ENCODE results near the gene FLYWCH2.

The FLYWCH2 gene

DNA sequence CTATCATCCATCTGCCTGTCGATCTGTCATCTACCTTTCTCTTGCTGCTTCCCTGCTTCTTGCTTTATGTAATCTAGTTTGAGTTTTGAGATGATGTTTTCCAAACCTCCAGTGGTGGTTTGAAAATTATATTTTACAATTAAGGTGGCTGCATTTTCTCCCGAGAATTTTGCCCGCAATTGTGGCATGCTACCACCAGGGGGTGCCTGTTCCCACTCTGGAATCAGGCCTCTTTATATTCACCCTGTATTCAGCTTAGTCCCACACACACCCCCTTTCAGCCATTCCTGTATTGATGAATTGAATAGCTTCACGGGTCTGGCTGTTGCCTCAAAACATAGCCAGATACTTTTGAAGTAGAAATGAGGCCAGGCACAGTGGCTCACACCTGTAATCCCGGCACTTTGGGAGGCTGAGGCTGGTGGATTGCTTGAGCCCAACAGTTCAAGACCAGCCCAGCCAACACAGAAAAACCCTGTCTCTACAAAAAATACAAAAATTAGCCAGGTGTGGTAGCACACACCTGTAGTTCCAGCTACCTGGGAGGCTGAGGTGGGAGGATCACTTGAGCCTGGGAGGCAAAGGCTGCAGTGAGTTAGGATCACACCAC is 28.2 kb upstream of the FLYWCH2 start:
- no peak for DNase-seq

DNA sequence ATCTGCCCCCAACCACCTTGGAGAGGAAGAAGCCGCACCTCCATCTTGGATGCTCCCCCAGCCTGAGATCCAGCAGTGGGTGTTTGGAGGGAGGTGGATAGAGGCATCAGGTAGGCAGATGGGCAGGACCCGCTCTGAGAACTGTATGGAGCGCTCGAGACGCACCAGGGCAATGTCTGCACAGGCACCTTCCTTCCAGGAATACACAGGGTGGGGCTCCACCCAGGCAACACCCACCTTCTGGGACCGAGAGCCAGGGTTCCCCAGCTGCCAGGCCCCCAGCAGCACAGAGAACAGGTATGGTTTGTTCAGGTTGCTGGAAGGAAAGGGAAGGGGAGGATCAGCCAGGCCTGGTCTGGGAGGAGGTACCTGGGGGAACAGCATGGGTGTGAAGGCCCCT is 27.5 kb upstream of the FLYWCH2 start:
- DNase-seq = no peak

DNA sequence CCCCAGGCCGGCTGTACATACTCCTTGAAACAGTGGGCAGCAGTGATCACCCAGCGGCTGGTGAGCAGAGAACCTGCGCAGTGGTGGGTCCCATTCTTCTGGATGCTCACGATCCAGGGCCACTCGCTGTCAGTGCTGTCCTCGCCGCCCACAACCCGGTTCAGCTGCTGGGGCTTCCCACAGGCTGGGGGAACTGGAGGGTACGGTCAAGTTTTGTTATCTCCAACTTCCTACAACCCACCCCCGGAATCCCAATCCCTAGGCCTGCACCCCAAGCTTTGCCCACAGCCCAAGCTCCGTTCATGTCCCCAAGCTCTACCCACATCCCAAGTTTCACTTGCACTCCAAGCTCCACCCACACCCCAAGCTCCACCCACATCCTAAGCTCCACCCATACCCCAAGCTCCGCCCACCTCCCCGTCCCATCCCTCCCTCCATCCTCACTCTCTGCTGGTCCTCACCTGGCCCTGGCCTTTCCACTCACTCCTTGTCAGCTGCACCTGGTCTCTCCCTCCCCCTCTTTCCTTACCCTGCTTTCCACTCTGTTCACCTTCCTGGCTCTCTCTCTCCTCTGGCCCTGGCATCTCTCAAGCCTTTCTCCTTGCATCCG is 26.8 kb upstream of the FLYWCH2 start:
- DNase-seq = no peak

DNA sequence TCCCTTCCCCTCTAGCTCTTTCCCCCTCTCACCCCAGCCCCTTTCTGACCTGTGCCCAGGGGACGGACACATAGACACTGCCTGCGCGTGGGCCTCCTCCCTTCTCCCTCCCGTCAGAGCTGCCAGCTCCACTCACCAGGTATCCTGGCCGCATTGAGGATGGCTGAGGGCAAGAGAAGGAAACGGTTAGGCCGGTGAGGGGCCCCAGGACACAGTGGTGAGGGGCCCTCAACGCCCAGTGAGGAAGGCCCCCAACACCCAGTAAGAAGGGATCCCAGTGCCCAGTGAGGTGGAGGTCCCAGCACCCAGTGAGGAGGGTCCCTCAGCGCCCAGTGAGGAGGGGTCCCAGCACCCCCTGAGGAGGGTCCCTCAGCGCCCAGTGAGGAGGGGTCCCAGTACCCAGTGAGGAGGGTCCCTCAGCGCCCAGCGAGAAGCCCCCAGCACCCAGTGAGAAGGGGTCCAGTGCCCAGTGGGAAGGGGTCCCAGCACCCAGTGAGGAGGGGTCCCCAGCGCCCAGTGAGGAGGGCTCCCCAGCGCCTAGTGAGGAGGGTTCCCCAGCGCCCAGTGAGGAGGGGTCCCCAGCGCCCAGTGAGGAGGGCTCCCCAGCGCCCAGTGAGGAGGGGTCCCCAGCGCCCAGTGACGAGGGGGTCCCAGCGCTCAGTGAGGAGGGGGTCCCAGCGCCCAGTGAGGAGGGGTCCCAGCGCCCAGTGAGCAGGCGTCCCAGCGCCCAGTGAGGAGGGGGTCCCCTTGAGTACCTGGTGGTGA is 26.1 kb upstream of the FLYWCH2 start:
- no peak for DNase-seq

DNA sequence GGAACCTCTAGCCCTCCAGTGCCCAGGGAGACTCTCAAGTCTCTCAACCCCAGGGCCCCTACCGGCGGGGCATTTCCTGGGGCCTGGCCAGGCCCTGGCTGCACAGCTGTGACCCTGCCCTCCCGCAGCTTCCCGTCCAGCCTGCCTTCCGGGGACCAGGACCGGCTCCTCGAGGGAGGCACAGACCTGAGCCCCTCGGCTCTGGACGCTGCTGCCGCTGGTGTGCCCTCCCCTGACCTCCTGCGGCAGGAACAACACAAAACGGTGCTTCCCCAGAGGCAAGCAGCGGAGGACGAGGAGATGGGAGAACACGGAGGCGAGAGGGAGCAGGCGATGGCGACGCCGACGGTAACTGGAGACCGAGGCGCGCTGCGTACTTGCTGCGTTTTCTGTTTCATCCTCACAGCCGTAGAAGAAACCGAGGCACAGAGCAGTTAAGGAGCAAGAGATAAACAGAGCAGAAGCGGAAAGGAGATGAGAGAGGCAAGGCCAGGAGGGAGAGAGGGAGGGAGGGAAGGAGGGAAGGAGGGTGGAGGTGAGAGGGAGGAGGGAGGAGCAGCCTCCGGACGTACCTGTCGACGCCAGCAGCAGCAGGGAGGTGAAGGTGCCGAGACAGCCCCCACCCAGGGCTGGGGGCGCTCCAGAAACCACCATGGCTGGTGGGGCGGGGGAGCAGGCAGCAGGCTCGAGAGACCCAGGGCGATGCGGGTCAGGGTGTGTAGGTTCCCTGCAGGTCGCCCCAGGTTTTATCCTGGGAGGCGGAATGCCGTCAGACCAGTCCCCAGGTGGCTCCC is 25.4 kb upstream of the FLYWCH2 start, which contains the start of gene PRSS22:
Gene PRSS22 (minus strand): TSS at position 720 of the 794 bp plus-strand sequence. CDS start 66 bp downstream, at position 654.
- peak; percentile 15 for DNase-seq

DNA sequence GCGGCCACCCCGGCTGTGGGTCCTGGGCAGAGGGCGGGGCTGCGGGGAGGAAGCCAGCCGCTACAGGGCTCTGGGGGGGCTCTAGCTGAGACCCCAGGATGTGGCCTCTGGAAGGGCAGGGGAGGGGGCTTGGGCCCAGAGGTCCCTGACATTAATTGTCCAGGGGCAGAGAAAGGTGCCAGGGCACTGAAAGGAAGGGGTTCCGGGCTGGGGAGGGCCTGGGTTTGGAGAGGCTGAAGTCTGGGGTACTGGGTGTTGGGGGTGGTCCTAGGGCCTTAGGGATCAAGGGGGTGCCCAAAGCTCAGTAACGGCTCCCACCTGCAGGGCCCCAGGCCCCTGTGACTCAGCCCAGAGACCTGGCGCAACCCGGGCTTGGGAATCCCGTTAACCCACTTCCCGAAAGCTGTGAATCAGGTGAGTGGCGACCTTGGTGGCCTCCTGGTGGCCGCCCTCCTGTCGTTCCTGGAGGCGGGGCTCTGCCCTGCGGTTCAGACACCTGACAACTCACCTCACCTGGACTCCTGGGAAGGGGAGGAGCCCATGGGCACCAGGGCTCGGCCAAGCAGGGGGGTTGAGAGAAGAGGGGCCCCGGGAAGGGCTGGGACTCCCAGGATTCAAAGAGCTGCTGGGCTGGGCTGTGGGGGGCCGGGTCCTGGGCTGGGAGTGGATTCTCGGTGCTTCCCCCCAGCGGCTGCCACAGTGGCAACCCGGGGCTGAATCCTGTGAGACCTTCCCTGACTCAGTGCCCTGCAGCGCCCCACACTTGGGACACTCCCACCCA is 24.6 kb upstream of the FLYWCH2 start:
- peak; percentile 38 for DNase-seq

DNA sequence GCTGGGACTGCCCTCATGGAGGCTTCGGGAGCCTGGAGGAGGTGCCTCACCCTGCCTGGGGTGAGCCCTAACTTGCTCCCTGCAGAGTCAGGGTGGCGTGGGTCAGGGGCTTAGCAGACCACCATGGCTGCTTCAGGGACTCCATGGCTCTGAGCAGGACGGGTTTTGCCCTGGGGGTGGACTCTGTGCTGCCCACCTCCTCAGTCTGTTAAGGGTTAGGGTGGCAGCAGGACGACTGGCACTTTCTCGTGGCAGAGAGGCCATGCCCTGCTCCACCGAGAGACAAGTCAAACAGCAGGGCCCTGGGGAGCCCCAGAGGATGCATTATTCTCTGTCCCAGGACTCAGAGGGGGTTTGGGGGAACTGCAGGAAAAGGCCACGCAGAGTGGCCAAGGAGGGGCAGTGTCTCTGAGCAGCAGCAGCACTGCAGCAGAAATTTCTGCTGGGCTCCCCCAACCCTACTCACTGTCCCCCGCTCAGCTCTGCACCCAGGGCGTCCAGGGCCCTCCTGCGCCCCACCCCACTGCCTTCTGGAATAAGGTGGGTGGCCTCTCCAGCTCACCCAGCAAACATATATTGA is 23.2 kb upstream of the FLYWCH2 start:
- no peak for DNase-seq

DNA sequence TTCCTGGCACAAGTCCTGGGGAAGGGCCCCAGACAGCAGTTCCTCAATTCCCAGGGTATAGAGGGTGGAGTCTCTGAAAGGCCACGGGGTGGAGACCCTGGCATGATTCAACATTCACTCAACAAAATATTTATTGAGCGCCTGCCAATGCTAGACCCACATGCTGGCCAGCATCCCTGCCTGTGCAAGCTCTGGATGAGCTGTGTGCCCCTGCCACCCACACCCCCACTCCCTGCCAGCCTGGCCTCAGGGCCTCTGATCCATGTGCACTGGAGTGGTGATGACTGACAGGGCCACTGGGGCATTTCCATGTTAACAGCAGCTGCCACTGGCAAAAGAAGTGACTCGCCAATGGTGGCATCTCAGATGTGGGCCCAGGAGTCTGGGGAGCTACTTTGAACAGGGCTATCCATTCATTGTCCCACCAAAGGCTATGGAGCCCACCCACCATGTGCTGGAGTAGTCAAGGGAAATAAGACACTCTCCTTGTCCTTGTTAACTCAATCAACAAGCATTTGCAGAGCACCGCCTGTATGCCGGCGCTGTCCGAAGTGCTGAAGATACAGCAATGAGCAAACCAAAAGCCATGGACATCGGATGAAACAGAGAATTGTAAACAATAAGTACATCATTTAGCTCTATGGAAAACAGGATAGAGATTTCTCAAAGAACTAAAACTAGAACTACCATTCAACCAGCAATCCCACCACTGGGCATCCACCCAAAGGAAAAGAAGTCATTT is 22.0 kb upstream of the FLYWCH2 start:
- no peak for DNase-seq

DNA sequence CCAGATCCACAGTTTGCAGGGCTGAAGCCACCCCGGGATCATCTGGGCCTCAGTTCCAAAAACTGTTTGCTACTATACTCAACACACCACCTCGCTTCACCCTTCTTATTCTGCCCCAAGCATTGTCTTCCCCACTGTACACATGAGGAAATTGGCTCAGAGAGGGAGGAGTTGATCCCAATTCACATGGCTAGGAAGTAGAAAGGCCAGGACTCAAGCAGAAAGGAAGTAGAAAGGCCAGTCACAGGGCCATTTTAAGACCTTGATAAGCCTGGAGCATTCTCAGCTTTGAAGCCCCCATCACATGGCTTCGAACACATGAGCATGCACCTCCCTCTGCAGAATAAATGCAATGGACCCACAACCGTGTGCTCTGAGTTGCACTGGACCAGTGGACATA is 17.4 kb upstream of the FLYWCH2 start:
- no peak for DNase-seq

DNA sequence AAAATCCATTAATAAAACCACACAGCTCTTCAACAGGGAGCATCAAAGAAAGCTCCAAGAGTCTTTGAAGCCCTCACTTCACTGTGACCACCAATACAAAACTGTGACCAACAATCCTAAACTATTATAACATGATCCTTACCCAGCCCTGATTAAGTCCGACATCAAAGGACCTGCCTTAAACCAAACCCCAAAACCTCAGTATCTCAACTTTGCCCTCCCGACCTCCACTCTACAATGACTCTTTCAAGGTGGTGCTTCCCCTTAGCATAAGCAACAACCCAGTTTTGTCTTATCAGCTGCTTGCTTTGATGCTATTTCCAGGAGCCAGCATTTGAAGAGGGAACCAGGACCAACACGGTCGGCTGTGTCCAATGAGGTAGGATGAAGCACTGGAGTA is 16.6 kb upstream of the FLYWCH2 start:
- DNase-seq = no peak

DNA sequence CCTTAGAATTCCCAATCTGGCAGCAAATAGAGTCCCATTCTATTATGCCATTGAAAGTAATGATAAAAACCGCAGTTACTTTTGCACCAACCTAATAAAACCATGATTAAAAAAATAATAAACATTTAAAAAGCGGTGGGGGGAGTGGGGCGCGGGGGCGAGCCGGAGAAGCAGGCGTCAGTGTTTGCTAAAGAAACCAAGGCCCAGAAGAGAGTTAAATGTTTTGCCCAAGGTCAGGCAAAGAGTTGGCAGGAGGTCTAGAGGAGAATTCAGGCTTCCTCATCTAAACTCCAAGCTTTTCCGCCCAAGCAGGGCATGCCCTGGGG is 15.4 kb upstream of the FLYWCH2 start:
- DNase-seq = no peak

DNA sequence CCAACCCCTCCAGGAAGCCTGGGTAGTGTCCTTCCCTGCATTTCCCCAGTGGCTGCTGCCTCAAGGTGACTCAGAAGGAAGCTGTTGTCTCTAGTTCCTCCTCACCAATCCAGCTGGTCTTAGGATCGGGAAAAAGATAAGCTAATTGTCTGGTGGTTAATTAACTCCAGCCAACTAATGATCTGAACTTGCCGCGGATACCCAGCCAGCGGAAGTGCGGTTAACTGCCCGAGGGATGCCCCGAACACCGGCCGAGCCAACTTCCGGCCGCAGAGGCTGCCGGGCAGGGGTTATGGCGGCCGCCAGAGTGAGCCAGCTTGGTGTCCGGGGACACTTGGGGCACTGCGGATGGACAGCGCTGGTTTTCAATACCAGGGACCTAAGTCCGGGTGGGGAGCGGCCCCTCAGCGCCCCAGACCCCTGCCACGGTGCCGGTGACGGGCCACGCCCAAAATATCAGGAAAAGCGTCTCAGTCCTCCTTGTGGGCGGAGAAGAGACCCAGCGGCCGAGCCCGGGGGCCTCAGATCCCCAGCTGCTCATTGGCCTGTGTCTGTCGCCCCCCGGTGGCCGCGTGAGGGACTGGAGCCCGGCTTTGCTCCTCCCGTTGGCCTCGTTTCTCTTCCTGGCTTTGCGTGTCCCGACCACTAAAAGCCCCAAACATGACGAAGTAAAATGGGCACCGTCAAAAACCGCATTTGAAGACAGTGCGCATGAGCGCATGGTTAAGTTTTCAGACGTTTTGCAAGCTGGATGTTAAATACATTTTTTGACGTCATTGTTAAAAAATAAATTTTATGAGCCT is 14.8 kb upstream of the FLYWCH2 start:
- DNase-seq = peak; percentile 88

DNA sequence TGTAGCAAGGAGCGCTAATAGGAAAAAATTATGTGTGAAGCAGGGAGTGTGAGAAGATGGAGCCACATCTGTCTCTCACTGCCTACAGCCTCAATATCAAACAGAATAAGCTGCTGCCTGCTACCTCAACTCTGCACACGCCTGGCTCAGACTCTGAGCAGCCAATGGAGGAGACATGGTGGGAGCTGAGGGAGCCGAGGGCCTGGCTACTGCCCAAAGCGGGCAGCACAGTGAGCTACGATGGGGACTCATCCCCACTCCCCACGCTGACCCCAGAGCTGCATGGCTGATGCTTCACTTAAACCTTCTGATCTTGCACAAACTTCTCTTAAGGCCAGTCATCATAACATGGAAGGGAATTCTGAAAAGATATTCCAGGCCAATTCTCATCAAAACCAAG is 11.1 kb upstream of the FLYWCH2 start:
- DNase-seq = no peak

DNA sequence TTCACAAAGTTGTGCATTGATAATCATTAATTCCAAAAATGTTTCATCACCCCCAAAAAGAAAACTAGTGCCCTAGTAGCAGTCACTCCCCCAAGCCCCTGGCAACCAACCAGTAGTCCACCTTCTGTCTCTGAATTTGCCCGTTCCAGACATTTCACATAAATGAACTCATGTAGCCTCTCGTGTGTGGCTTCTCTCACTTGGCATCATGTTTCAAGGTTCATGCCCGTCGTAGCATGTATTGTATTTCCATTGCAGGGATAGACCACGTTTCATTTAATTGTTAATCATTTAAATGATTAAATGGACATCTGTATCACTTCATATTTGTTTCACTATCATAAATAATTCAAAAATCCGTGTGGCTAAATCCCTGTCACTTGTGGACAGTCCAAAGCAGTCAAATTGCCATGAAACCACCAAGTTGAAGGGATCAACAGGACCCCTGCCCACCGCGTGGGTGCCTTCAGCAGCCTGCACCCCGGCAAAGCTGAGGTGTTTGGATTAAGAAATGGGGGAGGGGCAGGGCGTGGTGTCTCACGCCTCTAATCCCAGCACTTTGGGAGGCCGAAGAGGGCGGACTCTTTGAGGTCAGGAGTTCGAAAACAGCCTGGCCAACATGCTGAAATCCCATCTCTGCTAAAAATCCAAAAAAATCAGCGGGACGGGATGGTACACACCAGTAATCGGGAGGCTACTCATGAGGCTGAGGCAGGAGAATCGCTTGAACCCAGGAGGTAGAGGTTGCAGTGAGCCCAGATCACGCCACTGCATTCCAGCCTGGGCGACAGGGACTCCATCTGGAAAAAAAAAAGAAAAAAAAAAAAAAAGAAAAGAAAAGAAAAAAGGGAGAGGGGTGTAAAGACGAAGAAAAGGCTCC is 8.7 kb upstream of the FLYWCH2 start:
- peak; percentile 18 for DNase-seq

DNA sequence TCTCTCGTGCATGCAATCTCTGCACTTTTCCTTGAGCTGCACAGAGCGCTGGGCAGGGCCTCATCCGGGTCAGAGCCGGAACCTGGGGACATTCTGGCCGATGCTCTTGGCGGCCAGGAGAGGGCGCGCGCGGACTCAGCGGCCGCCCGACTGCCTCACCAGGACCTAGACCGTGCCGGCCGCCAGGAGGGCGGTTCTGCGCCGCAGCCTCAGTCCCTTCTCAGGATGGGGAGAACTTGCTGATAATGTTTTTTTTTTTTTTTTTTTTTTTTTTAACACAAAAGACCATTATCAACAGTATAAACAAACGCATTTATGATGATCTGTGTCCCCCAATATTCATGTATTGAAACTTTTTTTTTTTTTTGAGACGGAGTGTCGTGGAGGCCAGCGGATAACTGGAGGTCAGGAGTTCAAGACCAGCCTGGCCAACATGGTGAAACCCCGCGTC is 8.1 kb upstream of the FLYWCH2 start:
- DNase-seq = peak; percentile 33

DNA sequence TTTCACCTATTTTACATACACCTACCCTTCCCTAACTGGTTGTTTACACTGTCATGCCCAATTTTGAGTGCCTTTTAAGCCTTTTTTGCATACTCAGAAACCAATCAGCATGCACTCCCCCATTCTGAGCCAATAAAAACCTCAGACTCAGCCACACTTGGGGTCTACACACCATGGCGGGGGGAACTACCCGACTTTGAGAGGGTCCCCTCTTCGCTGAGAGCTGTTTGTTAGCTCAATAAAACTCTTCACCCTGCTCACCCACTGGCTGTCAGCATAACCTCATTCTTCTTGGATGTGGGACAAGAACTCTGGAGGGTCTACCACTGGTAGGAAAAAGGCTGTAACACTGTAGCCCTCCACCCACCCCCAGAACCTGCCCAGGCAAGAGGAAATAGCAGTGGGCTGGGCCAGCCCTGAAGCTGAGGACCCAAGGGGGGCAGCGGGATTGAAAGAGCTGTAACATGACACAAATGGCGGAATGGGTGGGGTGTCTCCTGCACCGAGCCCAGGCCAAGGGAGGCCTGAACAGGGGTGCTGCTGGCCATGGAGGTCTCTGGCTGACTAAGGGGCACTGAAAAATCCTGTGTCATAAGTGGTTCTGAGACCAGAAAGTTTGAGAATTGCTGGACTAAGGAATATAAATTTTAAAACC is 3.0 kb upstream of the FLYWCH2 start:
- no peak for DNase-seq

DNA sequence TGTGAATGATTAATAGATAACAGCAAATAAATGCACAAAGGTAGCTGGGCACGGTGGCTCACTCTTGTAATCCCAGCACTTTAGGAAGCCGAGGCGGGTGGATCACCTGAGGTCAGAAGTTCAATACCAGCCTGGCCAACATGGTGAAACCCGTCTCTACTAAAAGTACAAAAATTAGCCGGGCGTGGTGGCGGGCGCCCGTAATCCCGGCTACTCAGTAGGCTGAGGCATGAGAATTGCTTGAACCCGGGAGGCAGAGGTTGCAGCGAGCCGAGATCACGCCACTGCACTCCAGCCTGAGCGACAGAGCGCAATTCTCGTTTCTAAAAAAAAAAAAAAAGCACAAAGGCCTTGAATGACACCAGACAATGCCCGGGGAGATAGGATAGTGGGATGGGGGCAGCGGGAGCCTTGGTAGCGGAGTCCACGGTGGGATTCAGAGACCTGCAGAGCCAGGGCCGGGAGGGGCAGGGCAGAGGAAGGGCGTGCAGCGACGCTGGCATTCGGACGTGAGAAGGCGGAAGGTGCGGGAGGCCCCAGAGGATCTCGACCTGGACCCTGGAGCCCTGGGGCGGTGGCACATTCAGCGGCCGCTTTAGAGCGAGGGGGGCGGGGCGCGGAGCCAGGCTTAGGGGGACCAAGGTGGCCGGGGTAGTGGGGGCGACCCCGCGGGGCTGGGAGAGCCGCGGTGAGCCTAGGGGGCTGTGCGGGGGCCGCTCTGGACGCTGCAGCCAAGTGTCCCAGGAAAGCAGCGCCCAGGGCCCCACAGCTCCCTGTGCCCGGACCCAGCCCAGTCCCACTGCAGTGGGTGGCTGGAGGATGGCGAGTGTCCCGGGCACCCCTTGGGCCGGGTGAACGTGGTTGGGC is 999 bp upstream of the FLYWCH2 start:
- peak; percentile 7 for DNase-seq

DNA sequence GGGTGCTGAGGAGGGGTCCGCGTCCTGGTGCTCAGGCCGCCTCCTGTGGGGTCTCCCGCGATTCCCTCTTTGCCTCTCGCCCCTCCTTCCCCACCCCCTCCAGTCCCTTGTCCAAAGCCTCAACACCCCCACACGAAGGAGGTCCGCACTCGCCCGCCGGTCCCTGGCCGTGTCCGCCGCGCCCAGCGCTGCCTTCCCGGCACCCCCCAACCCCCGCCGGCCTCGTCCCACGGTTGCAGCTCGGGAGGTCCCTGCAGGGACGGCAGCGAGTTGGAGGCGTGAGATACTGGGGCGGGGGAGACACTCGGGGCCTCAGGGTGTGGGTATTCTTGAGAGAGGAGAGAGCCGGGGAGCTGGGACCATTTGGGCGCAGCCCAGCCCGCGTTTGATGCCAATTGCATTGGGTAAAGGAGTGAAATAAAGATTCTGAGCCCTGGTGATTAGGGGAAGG is 468 bp downstream of the FLYWCH2 start:
- peak; percentile 19 for DNase-seq

All from DMS79 treated with DMSO at 0.1 percent for 48 hours (cell line).